Neural cell (in vitro differentiated cells): ENCODE measurements around the gene XXYLT1. TPM values are rescaled to one million over a fixed set of nuclear protein-coding genes. Genes with fewer than 3 reads are reported as not detected.

Experiments used
- H2AFZ ChIP-seq: fragments of 200-600, 300-800 bp; sonication (generic), shearing (Covaris generic); 2 replicates; pipeline ENCODE4 v1.6.0; 2014; ENCODE audit warnings: low read depth, mild to moderate bottlenecking, antibody characterized with exemption, low read length, moderate library complexity
- H3F3A ChIP-seq: fragments of 200-600 bp; shearing (Covaris generic); 2 replicates; pipeline ENCODE4 v1.6.1; 2016; ENCODE audit warnings: mild to moderate bottlenecking, moderate library complexity, mixed read lengths, antibody characterized with exemption, low read length; ENCODE audit not compliant: insufficient read depth, poor library complexity, severe bottlenecking
- H3K27ac ChIP-seq: fragments of 200-600, 300-800 bp; sonication (generic), shearing (Covaris generic); 2 replicates; pipeline ENCODE4 v1.5.1; 2014; ENCODE audit warnings: mild to moderate bottlenecking, low read length, moderate library complexity
- H3K27me3 ChIP-seq: fragments of 300-800, 200-600 bp; sonication (generic), shearing (Covaris generic); 2 replicates; pipeline ENCODE4 v1.6.0; 2014; ENCODE audit warnings: mild to moderate bottlenecking, low read depth, low read length, moderate library complexity; ENCODE audit not compliant: insufficient read depth
- H3K36me3 ChIP-seq: fragments of 300-800, 200-600 bp; sonication (generic), shearing (Covaris generic); 2 replicates; pipeline ENCODE4 v1.5.1; 2014; ENCODE audit warnings: mild to moderate bottlenecking, antibody characterized with exemption, low read length, moderate library complexity; ENCODE audit not compliant: insufficient read depth
- H3K4me2 ChIP-seq: fragments of 300-800, 200-600 bp; sonication (generic), shearing (Covaris generic); 2 replicates; pipeline ENCODE4 v1.6.0; 2014; ENCODE audit warnings: mild to moderate bottlenecking, low read length
- H3K4me3 ChIP-seq: fragments of 300-800, 200-600 bp; sonication (generic), shearing (Covaris generic); 2 replicates; pipeline ENCODE4 v1.5.1; 2014; ENCODE audit warnings: mild to moderate bottlenecking, low read length, moderate library complexity
- H3K79me2 ChIP-seq: fragments of 200-600 bp; shearing (Covaris generic); replicated peaks from 2 replicates; pipeline ENCODE4 v1.6.0; 2014; ENCODE audit warnings: mild to moderate bottlenecking, low read length, moderate library complexity; ENCODE audit not compliant: insufficient read depth
- H3K9ac ChIP-seq: fragments of 300-800, 200-600 bp; sonication (generic), shearing (Covaris generic); 2 replicates; pipeline ENCODE4 v1.6.1; 2016; ENCODE audit warnings: mild to moderate bottlenecking, low read length, mixed read lengths
- H3K9me2 ChIP-seq: fragments of 200-600 bp; shearing (Covaris generic); 2 replicates; pipeline ENCODE4 v1.6.1; 2016; ENCODE audit warnings: mild to moderate bottlenecking, low read length, mixed read lengths; ENCODE audit not compliant: insufficient read depth
- H3K9me3 ChIP-seq: fragments of 200-600, 300-800 bp; sonication (generic), shearing (Covaris generic); 2 replicates; pipeline ENCODE4 v1.6.1; 2016; ENCODE audit warnings: mild to moderate bottlenecking, mixed run types, low read length, moderate library complexity, mixed read lengths
- H4K20me1 ChIP-seq: fragments of 200-600 bp; shearing (Covaris generic); 2 replicates; pipeline ENCODE4 v1.6.1; 2016; ENCODE audit warnings: mild to moderate bottlenecking, mixed run types; ENCODE audit not compliant: insufficient read depth
- EP300 ChIP-seq: fragments of 450-650 bp; conservative IDR thresholded peaks from 2 replicates; pipeline ENCODE4 v1.6.1; 2014; ENCODE audit warnings: antibody characterized with exemption, mild to moderate bottlenecking, moderate library complexity; ENCODE audit not compliant: poor library complexity, severe bottlenecking
- EZH2 ChIP-seq: fragments of 200-600, 300-800 bp; shearing (Covaris generic), sonication (generic); IDR thresholded peaks from 2 replicates; pipeline ENCODE4 v1.6.1; 2014; ENCODE audit warnings: antibody characterized with exemption, low read length, borderline replicate concordance, mild to moderate bottlenecking; ENCODE audit not compliant: insufficient read depth, poor library complexity, severe bottlenecking
- MXI1 ChIP-seq: fragments of 450-650 bp; conservative IDR thresholded peaks from 2 replicates; pipeline ENCODE4 v1.6.1; 2014; ENCODE audit warnings: antibody characterized with exemption, mild to moderate bottlenecking; ENCODE audit not compliant: poor library complexity, severe bottlenecking
- POLR2AphosphoS5 ChIP-seq: IDR thresholded peaks from 2 replicates; pipeline ENCODE4 v1.6.1; 2012
- RAD21 ChIP-seq: fragments of 450-650 bp; conservative IDR thresholded peaks from 2 replicates; pipeline ENCODE4 v1.6.1; 2014; ENCODE audit warnings: antibody characterized with exemption, mild to moderate bottlenecking, moderate library complexity
- SMC3 ChIP-seq: fragments of 450-650 bp; conservative IDR thresholded peaks from 2 replicates; pipeline ENCODE4 v1.6.1; 2014; ENCODE audit warnings: antibody characterized with exemption, mild to moderate bottlenecking, moderate library complexity; ENCODE audit not compliant: poor library complexity
- TAF1 ChIP-seq: IDR thresholded peaks from 2 replicates; pipeline ENCODE4 v1.6.1; 2012; ENCODE audit warnings: low read depth
- polyA plus RNA-seq: library from polyadenylated mRNA; depleted of rRNA; stranded (reverse); fragments of >200 nt; gene quantifications from 2 replicates; pipeline ENCODE4 v1.2.3, GENCODE V29; 2014
- TF ChIP-seq, protein P1 (sequence below): fragments of 450-650 bp; IDR thresholded peaks from 2 replicates; pipeline ENCODE4 v1.5.1; 2014; ENCODE audit warnings: antibody characterized with exemption, mild to moderate bottlenecking, moderate library complexity; ENCODE audit not compliant: poor library complexity, severe bottlenecking
- TF ChIP-seq, protein P2 (sequence below): IDR thresholded peaks from 2 replicates; pipeline ENCODE4 v1.6.1; 2012; ENCODE audit warnings: borderline replicate concordance

Gene XXYLT1
- polyA plus RNA-seq, 1 donor from 2014 or later = 25.4 TPM

DNA sequence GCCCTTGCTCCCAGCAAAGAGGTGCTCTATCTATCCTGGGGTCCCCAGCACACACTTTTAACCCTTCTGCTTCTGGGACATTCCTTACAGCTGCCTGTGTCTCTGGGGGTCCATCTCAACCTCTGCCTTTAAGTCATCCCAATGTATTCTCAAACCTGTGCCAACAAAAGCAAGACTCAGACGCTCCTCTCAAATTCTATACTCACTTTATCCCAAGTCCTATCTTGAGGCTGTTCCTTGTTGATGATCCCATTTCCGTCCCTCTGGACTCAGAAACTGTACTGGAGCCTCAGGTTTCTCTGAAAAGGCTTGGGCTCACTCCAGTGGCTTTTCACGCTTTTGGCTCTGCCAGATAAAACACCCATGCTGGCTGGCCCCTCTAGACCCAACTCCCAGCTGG lies 69.7 kb downstream of the XXYLT1 start:
- Histone ChIP-seq H3K4me2 (no peak overlapping the region), H3K27ac (no peak overlapping the region), H4K20me1 (no peaks in the 10 kb centered on the region), H3K9me3 (no peaks in the 10 kb centered on the region), H3K9ac (no peak overlapping the region), H3K9me2 (no peaks in the 10 kb centered on the region), H3K79me2 (no peaks in the 10 kb centered on the region), H3K4me3 (no peak overlapping the region), H3K27me3 (no peaks in the 10 kb centered on the region), H2AFZ (no peak overlapping the region), H3F3A (no peaks in the 10 kb centered on the region), H3K36me3 (no peaks in the 10 kb centered on the region)
- TF ChIP-seq RAD21 = no peak
- TF ChIP-seq MXI1 = no peak
- TF ChIP-seq, protein P1, sequence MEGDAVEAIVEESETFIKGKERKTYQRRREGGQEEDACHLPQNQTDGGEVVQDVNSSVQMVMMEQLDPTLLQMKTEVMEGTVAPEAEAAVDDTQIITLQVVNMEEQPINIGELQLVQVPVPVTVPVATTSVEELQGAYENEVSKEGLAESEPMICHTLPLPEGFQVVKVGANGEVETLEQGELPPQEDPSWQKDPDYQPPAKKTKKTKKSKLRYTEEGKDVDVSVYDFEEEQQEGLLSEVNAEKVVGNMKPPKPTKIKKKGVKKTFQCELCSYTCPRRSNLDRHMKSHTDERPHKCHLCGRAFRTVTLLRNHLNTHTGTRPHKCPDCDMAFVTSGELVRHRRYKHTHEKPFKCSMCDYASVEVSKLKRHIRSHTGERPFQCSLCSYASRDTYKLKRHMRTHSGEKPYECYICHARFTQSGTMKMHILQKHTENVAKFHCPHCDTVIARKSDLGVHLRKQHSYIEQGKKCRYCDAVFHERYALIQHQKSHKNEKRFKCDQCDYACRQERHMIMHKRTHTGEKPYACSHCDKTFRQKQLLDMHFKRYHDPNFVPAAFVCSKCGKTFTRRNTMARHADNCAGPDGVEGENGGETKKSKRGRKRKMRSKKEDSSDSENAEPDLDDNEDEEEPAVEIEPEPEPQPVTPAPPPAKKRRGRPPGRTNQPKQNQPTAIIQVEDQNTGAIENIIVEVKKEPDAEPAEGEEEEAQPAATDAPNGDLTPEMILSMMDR = no peak
- TF ChIP-seq SMC3 = no peak
- TF ChIP-seq, protein P2, sequence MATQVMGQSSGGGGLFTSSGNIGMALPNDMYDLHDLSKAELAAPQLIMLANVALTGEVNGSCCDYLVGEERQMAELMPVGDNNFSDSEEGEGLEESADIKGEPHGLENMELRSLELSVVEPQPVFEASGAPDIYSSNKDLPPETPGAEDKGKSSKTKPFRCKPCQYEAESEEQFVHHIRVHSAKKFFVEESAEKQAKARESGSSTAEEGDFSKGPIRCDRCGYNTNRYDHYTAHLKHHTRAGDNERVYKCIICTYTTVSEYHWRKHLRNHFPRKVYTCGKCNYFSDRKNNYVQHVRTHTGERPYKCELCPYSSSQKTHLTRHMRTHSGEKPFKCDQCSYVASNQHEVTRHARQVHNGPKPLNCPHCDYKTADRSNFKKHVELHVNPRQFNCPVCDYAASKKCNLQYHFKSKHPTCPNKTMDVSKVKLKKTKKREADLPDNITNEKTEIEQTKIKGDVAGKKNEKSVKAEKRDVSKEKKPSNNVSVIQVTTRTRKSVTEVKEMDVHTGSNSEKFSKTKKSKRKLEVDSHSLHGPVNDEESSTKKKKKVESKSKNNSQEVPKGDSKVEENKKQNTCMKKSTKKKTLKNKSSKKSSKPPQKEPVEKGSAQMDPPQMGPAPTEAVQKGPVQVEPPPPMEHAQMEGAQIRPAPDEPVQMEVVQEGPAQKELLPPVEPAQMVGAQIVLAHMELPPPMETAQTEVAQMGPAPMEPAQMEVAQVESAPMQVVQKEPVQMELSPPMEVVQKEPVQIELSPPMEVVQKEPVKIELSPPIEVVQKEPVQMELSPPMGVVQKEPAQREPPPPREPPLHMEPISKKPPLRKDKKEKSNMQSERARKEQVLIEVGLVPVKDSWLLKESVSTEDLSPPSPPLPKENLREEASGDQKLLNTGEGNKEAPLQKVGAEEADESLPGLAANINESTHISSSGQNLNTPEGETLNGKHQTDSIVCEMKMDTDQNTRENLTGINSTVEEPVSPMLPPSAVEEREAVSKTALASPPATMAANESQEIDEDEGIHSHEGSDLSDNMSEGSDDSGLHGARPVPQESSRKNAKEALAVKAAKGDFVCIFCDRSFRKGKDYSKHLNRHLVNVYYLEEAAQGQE = no peak
- TF ChIP-seq TAF1 = no peak
- no peak for TF ChIP-seq EZH2
- TF ChIP-seq EP300 = no peak
- no peak for TF ChIP-seq POLR2AphosphoS5

DNA sequence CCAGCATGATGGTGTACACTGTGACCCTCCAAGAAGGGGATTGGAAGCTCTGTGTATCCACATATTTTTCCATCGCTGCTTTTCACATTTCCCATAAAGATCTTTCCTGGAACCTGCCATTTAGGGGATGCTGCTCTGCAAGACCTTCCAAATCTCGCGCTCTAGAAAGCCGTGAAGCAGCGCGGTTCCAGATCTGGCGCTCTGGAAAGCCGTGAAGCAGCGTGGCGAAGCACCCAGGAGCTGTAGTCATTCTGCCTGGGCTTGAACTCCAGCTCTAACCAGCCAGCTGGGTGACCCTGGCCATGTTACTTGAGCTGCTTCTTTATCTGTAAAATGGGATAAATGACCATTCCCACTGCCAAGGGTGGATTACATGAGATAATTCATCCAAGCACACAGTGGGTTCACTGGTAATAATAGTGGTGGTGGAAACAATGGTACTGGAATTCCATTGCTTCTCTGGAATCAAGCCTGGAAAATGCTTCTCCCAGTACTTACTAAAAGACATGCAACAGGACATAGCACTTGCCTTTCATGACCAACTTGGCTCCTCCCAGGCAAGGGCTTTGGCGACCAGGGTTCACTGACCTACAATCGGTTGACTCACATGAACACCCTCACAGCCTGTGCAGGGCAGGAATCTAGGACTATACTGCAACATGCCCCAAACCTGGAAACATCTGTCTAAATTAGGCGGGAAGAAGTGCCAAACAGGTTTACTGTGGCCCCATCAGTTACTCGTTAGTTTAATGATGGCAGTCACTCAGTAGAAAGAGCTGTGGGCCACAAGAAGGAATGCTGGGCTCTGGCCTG lies 70.7 kb downstream of the XXYLT1 start:
- Histone ChIP-seq H3F3A (no peaks in the 10 kb centered on the region), H2AFZ (no peak overlapping the region)

More for the DNA sequence above, 70.7 kb downstream of the XXYLT1 start:
- H3K27ac ChIP-seq = no peak overlapping the region
- no peak overlapping the region for H3K9ac ChIP-seq
- no peaks in the 10 kb centered on the region for H4K20me1 ChIP-seq
- no peak overlapping the region for H3K4me3 ChIP-seq
- H3K27me3 ChIP-seq = no peaks in the 10 kb centered on the region
- H3K79me2 ChIP-seq = no peaks in the 10 kb centered on the region
- H3K9me2 ChIP-seq = no peaks in the 10 kb centered on the region
- H3K9me3 ChIP-seq = no peaks in the 10 kb centered on the region
- TF ChIP-seq POLR2AphosphoS5 (no peak), TAF1 (no peak), SMC3 (no peak), EZH2 (no peak), EP300 (no peak)
- TF ChIP-seq, protein P1 = no peak
- TF ChIP-seq, protein P2 = no peak
- H3K4me2 ChIP-seq = no peak overlapping the region
- H3K36me3 ChIP-seq = no peaks in the 10 kb centered on the region
